Keratinocyte (primary cell): ENCODE results near the gene SHLD2.
"Not testable (repeated sequence)": the region's sequence is repeated elsewhere in the genome, so short reads cannot be mapped to it uniquely, and the experiment has no call there.

Source experiments
- EZH2 ChIP-seq: IDR thresholded peaks from one replicate; pipeline ENCODE4 v1.6.1; 2012; ENCODE audit warnings: inconsistent platforms, mild to moderate bottlenecking, low read length, moderate library complexity
- TF ChIP-seq, protein P1 (sequence below), 3 experiments: IDR thresholded peaks in 1 of 3; conservative IDR thresholded peaks in 1 of 3; optimal IDR thresholded peaks in 1 of 3; 2 replicates in 2 of 3; 3 replicates in 1 of 3; pipeline versions ENCODE3 to v1.5.1; 2011; ENCODE audit warnings: low read length in 3 of 3, mild to moderate bottlenecking in 3 of 3, moderate library complexity in 2 of 3, control low read depth in 1 of 3, inconsistent platforms in 1 of 3; ENCODE audit not compliant: insufficient read depth in 2 of 3; ENCODE audit errors: extremely low read depth in 1 of 3

DNA sequence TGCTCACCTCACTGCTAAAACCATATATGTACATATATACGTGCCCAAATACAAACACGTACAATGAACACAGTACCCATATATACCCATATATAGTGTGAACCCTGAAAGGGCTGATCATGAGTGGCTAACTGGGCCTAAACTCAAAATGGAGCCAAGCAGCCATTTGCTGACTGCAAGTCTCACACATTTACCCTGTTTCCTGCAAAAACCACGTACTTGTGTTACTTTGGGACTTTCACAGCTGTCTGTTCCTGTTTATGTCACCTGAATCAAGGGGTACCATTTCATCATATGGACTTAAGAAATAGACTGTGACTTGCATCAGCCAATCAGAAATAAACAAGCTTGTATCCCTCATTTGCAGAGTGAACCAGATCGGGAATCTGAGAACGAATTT is 124.4 kb downstream of the SHLD2 start:
- TF ChIP-seq, protein P1, sequence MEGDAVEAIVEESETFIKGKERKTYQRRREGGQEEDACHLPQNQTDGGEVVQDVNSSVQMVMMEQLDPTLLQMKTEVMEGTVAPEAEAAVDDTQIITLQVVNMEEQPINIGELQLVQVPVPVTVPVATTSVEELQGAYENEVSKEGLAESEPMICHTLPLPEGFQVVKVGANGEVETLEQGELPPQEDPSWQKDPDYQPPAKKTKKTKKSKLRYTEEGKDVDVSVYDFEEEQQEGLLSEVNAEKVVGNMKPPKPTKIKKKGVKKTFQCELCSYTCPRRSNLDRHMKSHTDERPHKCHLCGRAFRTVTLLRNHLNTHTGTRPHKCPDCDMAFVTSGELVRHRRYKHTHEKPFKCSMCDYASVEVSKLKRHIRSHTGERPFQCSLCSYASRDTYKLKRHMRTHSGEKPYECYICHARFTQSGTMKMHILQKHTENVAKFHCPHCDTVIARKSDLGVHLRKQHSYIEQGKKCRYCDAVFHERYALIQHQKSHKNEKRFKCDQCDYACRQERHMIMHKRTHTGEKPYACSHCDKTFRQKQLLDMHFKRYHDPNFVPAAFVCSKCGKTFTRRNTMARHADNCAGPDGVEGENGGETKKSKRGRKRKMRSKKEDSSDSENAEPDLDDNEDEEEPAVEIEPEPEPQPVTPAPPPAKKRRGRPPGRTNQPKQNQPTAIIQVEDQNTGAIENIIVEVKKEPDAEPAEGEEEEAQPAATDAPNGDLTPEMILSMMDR (optimal IDR thresholded peaks at IDR 0.05 in 1 of 3, IDR thresholded peaks at IDR 0.05 in 1 of 3, conservative IDR thresholded peaks at IDR 0.05 in 1 of 3; ENCODE audit: extremely low read depth in 1 of 3, insufficient read depth in 2 of 3, low read length in 3 of 3) = not testable (repeated sequence)
- not testable (repeated sequence) for TF ChIP-seq EZH2
